ENCODE results near the gene COX15.

- TF ChIP-seq POLR2AphosphoS5 (IDR thresholded peaks at IDR 0.05) (no peak), POLR2A (IDR thresholded peaks at IDR 0.05) (no peak)
- TF ChIP-seq, protein P1, sequence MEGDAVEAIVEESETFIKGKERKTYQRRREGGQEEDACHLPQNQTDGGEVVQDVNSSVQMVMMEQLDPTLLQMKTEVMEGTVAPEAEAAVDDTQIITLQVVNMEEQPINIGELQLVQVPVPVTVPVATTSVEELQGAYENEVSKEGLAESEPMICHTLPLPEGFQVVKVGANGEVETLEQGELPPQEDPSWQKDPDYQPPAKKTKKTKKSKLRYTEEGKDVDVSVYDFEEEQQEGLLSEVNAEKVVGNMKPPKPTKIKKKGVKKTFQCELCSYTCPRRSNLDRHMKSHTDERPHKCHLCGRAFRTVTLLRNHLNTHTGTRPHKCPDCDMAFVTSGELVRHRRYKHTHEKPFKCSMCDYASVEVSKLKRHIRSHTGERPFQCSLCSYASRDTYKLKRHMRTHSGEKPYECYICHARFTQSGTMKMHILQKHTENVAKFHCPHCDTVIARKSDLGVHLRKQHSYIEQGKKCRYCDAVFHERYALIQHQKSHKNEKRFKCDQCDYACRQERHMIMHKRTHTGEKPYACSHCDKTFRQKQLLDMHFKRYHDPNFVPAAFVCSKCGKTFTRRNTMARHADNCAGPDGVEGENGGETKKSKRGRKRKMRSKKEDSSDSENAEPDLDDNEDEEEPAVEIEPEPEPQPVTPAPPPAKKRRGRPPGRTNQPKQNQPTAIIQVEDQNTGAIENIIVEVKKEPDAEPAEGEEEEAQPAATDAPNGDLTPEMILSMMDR (IDR thresholded peaks at IDR 0.05): no peak
Measured at GRCh38 chr10:99740260-99740659, 8.3 kb upstream of the COX15 start.
